CD4-positive, alpha-beta T cell treated with Interleukin-6 at 100 ng/mL for 8 hours (primary cell): Measurements from ENCODE around the gene FBXL7.

Experiments used
- DNase-seq: peaks from one replicate; pipeline ENCODE4 v3.0.0-alpha.2; 2020; ENCODE audit warnings: mixed read lengths, low spot score

Gene FBXL7

GRCh38 chr5:15618938-15619337 lies 119.0 kb downstream of the FBXL7 start:
- DNase-seq = no peak

DNA sequence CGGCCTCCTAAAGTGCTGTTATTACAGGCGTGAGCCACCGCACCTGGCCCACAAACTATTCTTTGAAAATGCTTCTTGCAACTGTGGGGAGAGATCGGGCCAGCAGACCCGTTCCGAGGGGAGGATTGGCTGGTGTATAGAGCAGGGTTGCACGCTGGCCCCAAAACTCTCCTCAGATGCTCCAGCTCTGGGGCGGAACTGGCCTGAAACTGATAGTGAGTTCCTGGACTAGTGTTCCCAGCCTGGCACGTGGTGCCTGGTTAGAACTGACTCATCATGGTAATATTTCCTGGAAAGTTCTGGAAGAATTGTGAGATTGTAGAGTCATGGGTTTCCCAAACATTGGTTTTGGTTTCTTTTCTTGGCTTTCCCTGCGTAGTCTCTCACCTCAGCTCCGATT lies 120.5 kb downstream of the FBXL7 start:
- DNase-seq = no peak

DNA sequence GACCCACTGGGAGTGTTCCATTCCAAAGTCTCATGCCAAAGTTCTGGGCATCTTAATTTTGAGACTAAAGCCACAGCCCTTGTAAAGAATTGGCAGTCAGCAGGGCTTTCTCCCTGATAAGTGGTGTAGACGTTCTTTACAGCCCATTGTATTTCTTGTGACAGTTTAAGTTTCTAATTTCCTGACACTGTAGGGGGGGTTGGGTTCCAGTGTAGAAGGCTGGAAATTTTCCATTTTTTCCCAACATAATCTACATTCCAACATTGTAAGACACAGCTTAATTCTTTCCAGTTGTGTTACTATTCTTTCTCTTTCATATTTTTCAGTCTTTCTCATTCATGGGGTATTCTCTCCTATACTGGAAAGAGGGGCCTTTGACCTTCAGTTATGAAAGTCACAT lies 121.1 kb downstream of the FBXL7 start:
- no peak for DNase-seq

GRCh38 chr5:15623794-15624193 lies 123.8 kb downstream of the FBXL7 start:
- DNase-seq = no peak

DNA sequence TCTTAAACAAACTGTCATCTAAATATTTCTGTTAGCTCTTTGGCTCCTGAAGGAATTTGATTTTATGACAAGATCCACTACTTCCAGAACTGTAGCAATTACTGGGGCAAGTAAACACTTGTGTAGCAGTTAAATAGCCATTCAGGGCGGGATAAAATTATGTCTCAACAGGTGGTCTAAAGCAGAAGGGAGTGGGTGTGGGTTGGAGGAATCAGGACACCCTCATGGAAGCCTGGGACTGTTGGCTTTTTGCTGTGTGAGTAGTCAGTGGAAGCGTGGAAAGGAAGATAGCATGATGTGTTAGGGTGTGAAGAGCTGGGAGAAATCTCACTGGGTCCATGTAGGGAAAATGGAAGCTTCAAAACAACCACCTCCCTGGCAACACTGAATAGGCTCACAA lies 127.1 kb downstream of the FBXL7 start:
- DNase-seq = no peak

DNA sequence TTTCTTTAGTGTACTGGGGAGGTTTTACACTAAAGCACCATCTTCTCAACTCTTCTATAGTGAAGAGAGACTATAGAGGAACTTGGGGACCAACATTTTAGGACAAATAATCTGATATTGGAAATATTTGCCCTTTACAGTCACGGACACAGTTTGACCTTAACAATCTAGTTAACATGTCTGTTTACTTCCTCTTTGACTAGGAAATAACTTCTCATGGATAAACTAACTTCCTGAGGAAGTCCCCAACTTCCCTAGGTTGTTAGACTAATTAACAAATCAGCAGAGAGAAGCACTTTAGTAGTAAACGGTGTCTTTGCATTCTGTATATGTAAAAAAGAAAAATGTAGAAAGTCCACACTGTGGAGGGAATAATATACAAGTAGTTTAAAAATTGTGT lies 127.7 kb downstream of the FBXL7 start:
- DNase-seq = no peak

GRCh38 chr5:15630441-15630840 lies 130.5 kb downstream of the FBXL7 start:
- DNase-seq = no peak

GRCh38 chr5:15634591-15635288 lies 134.8 kb downstream of the FBXL7 start:
- DNase-seq = no peak

- no peak for DNase-seq
Measured at GRCh38 chr5:15635289-15635616, 135.3 kb downstream of the FBXL7 start.

DNA sequence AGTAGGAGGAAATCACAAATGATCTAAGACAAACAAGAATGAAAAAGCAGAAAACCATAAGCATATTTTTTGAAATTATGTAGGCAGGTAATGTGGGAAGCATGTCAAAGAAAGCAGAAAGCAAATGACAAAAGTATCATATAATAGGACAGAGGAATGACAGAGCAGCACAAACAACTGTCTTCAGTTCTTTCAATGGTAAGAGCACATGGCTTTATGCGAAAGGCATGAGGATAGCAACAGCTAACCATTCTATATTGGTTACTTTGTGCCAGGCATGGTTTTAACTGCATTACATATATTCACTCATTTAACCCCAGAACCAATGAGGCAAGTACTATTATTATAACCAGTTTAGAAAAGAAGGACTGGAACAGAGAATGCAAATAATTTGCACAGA lies 137.4 kb downstream of the FBXL7 start:
- DNase-seq = no peak

- DNase-seq = no peak
Measured at GRCh38 chr5:15637886-15638285, 137.9 kb downstream of the FBXL7 start.

DNA sequence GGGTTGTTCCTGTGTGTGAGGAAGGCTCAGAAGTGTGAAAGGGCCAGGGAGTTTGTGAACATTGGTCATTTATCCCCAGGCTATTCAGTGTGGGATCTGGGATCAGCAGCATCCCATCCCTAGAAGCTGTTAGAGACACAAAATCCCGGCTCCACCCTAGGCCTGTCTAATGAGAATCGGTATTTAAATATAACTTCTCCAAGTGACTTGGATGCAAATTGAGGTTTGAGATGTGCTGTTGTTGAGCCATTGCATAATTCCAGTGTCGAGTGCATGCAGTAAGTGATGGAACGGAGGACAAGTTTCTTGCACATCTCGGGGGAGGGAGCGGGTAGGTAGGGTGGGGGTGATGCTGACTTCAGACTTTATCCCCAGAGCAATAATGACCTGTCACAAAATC lies 138.3 kb downstream of the FBXL7 start:
- DNase-seq = no peak

GRCh38 chr5:15639288-15639687 lies 139.3 kb downstream of the FBXL7 start:
- DNase-seq = no peak

GRCh38 chr5:15640116-15640515 lies 140.1 kb downstream of the FBXL7 start:
- DNase-seq = no peak

DNA sequence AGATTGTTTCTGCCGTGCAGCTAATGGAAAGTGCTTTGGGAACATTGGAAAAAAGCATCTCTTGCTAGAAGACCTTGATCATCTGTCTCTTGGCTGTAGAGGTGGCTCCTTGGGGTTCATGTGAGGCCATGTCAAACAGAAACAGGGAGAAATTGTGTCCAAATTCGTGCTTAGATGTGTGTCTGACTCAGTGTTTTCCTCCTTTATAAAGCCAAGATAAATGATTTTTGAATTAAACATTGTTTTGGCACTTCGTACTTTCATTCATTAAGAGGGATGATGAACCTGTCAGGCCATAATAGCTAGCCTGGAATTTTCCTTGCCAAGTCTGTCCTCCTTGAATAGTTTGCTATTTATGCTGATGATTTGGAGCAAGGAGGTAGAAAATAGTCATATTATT lies 143.8 kb downstream of the FBXL7 start:
- DNase-seq = no peak

DNA sequence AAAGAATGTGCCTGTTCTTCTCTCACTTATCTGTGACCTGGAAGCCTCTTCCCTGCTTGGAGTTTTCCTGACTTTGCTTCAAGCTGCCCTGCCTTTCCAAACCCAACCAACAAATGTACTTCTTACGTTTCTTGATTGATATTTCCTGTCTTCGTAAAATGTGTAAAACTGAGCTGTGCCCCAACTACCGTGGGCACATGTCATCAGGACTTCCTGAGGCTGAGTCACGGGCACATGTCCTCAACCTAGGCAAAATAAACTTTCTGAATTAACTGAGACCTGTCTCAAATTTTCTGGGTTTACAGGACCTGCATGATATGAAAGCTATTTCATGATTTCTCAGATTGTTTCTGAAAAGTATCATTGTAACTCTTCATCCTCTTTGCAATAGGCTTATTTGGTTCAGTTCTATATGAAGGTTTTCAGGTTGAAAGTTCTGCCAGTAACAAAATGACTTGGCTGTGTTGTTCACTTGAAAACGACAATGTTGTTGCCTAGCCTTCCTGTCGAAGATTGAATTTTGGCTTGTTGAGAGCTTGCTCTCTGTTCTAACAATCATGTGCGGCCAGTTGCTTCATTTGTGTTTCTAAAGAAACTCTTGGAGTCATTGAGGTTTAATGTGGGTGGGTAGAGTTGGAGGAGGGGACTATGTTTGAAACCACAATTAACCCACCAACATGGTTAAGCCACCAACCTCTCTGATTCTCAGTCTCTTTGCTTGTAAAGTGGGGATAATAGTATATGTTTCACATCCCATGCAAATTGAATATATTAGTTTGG lies 145.6 kb downstream of the FBXL7 start:
- no peak for DNase-seq

DNA sequence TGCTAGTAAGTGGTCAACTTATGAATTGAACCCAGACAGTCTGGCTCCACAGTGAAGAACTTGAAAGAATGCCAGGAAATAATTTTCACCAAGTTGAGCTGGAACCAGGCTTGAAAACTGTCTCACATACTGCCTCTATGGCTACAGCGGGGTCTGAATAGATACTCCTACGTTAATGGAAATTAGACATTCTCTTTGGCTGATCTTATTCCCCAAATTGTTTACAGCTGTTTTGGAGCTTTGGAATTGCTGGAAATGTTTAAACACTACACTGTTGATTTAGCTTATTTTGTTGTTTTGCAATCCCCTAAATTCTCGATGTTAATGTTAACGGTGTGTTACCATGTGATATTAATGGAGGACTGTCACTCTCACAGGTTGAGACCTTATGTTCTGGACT lies 146.4 kb downstream of the FBXL7 start:
- no peak for DNase-seq

DNA sequence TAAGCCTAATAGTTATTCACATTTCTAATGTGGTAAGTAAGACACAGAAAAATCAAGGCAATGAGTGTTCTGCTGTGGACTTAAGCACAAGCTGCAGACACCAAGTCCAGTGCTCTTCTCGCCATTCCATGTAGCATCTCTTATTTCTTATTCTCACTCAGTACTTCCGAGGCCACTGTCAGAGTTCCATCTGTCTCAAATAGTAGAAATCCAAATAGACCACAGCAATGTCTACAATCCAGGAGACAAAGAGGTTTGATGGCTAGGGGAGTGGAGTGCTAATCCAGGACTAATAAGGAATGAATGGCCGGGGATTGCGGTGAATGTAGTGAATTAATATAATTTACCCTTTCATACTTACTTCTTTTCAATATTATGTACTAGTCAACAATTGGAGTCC lies 147.3 kb downstream of the FBXL7 start:
- no peak for DNase-seq

DNA sequence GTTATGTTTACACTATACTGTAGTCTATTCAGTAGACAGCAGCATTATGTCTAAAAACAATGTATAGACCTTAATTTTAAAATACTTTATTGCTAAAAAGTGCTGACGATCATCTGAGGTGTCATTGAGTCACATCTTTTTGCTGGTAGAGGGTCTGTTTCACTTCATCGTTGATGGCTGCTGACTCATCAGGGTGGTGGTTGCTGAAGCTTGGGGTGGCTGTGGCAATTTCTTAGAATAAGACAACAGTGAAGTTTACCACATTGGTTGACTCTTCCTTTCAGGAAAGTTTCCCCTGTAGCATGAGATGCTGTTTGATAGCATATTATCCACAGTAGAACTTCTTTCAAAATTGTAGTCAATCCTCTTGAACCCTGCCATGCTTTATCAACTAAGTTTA lies 150.3 kb downstream of the FBXL7 start:
- DNase-seq = no peak

- DNase-seq = no peak
Measured at GRCh38 chr5:15654779-15655178, 154.8 kb downstream of the FBXL7 start.

GRCh38 chr5:15655683-15656082 lies 155.7 kb downstream of the FBXL7 start:
- no peak for DNase-seq

DNA sequence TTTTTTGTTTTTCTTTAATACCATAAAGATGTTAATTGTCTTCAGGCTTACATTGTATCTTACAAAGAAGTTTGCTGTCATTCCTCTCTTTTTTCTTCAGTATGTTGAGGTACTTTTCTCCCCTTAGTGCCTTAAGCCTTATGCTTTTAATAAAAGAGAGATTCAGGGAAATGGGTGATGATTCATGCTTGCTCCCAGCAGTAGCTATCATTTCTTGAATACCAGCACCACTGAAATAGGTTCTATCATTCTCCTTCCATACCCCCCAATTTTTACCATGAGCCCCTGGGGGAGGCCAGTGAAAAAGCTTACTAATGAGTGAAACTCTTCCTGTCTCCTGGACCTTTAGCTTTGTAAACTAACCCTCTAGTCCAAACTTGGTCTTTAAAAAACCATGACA lies 165.0 kb downstream of the FBXL7 start:
- DNase-seq = no peak

DNA sequence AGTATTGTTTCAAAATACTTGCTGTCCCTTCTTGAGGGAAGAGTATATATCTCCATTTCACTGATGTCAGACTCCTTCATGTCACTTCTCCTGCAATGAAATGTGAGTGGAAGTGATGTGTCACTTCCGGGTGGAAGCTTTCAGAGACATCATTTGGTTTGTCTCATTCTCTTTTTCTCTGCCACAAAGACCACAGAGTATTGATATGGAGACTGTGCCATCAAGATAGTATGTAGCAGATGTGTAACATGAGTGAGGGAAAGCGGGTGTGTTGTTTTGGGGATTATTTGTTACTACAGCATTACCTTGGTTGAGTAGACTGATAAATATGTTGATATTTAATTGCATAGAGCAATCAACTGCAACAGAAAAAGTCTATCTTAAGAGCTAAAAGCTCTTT lies 169.8 kb downstream of the FBXL7 start:
- no peak for DNase-seq

DNA sequence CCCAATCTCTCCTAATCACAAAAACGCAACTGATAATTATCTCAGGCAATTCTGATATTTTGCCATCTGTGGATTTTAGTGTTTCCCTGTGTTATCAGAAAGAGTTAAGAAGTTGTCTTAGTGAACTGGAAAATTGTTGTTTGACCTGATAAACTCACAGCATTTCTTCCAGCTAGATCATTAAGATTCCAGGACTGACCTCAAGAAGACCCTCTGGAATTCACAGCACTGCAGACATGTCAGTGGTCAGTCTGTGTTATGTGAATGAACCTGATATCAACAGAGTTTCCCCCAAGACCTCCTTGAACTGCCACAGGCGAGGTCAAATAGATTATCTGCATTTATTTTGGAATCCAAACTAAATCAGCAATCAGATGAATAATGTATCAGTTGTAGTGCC lies 174.7 kb downstream of the FBXL7 start:
- DNase-seq = no peak
